GM12872 (cell line): Measurements from ENCODE around the gene NECAB3.

Experiments
- CTCF ChIP-seq: IDR thresholded peaks from 3 replicates; pipeline ENCODE4 v1.5.1; 2011; ENCODE audit warnings: low read depth, mild to moderate bottlenecking, low read length, moderate library complexity; ENCODE audit not compliant: insufficient read depth

Gene NECAB3

GRCh38 chr20:33645072-33645358 is 29.2 kb downstream of the NECAB3 start:
- TF ChIP-seq CTCF, result no peak

GRCh38 chr20:33644313-33645071 is 29.7 kb downstream of the NECAB3 start:
- no peak for TF ChIP-seq CTCF

- no peak for TF ChIP-seq CTCF
These were observed 33.9 kb downstream of the NECAB3 start for GRCh38 chr20:33640287-33640686.

GRCh38 chr20:33636776-33637175 is 37.5 kb downstream of the NECAB3 start:
- no peak for TF ChIP-seq CTCF

GRCh38 chr20:33635341-33635740 is 38.9 kb downstream of the NECAB3 start:
- TF ChIP-seq CTCF, result no peak

GRCh38 chr20:33630507-33630906 is 43.7 kb downstream of the NECAB3 start:
- no peak for TF ChIP-seq CTCF

GRCh38 chr20:33629979-33630378 is 44.2 kb downstream of the NECAB3 start:
- no peak for TF ChIP-seq CTCF
